A549 (cell line): ENCODE results near the gene UCN. TPM values are rescaled to one million over a fixed set of nuclear protein-coding genes. Genes with fewer than 3 reads are reported as not detected.
A peak's percentile ranks its signal among the peaks of the same experiment; 100 is the strongest.
"Not testable (repeated sequence)": the region's sequence is repeated elsewhere in the genome, so short reads cannot be mapped to it uniquely, and the experiment has no call there.

Experiments used
- ATAC-seq, 2 experiments: fragments of 200-7000 bp in 1 of 2; fragments of >200 bp in 1 of 2; cut with Nextera tagmentation in 1 of 2; cut with Tn5 transposase in 1 of 2; 3 replicates each; pipeline versions ENCODE4 v1.8.0 to v1.9.1; 2018 to 2020; ENCODE audit warnings: mild to moderate bottlenecking in 1 of 2, moderate library complexity in 1 of 2
- CTCF ChIA-PET: fragments of 300-600 bp; sonication (Branson Sonifier 250); formaldehyde crosslinking; extraction: SDS; loops from one replicate; lab custom pipeline; 2021; ENCODE audit warnings: antibody characterized with exemption, inconsistent platforms; lab: Yijun Ruan, JAX
- POLR2A ChIA-PET: fragments of 350-600 bp; formaldehyde crosslinking; extraction: SDS; loops from one replicate; lab custom pipeline; 2021; ENCODE audit warnings: antibody characterized with exemption, inconsistent platforms; lab: Yijun Ruan, JAX
- DNase-seq, 2 experiments: peaks; one replicate each; pipeline versions ENCODE4 v3.0.0 to v3.0.0-alpha.2; 2011 to 2016; ENCODE audit warnings: low read depth in 1 of 2, low spot score in 1 of 2
- FAIRE-seq: peaks from 2 replicates; lab custom pipeline; 2011; peaks lifted over from hg19 to GRCh38; lab: Jason Lieb, UNC
- H3K27ac ChIP-seq, 2 experiments: fragments of >200 bp; sonication (Bioruptor Twin); formaldehyde crosslinking; 3 replicates each; pipeline ENCODE4 v1.5.1; 2016 to 2017
- H3K4me1 ChIP-seq: fragments of >200 bp; sonication (Bioruptor Twin); formaldehyde crosslinking; 3 replicates; pipeline ENCODE4 v1.6.1; 2016
- H3K4me2 ChIP-seq: fragments of >200 bp; sonication (Bioruptor Twin); formaldehyde crosslinking; 3 replicates; pipeline ENCODE4 v1.6.1; 2016
- H3K4me3 ChIP-seq: fragments of >200 bp; sonication (Bioruptor Twin); formaldehyde crosslinking; 3 replicates; pipeline ENCODE4 v1.5.1; 2016
- H3K9me3 ChIP-seq: fragments of >200 bp; sonication (Bioruptor Twin); formaldehyde crosslinking; 3 replicates; pipeline ENCODE4 v1.6.1; 2016
- CBX2 ChIP-seq: fragments of 200-600 bp; sonication (generic); IDR thresholded peaks from 2 replicates; pipeline ENCODE4 v1.6.1; 2016; ENCODE audit warnings: low read depth, mild to moderate bottlenecking, borderline replicate concordance
- CEBPB ChIP-seq, 2 experiments: fragments of >200 bp in 1 of 2; sonication (Bioruptor Twin) in 1 of 2; formaldehyde crosslinking in 1 of 2; IDR thresholded peaks; 2 replicates each; pipeline ENCODE4 v1.6.1; 2012 to 2016
- EHF ChIP-seq: fragments of 250-450 bp; sonication (Bioruptor Pico); IDR thresholded peaks from 2 replicates; pipeline ENCODE4 v1.5.0; 2020; ENCODE audit warnings: mild to moderate bottlenecking
- EP300 ChIP-seq, 2 experiments: fragments of >200 bp; sonication (Bioruptor Twin); formaldehyde crosslinking; IDR thresholded peaks; 2 replicates in 1 of 2; 3 replicates in 1 of 2; pipeline ENCODE4 v1.6.1; 2016 to 2017
- ESRRA ChIP-seq: fragments of 150-350 bp; IDR thresholded peaks from 2 replicates; pipeline ENCODE4 v1.6.1; 2014; ENCODE audit warnings: mild to moderate bottlenecking, low read length, borderline replicate concordance
- FOXS1 ChIP-seq: fragments of 250-450 bp; sonication (Bioruptor Pico); IDR thresholded peaks from 2 replicates; pipeline ENCODE4 v1.5.0; 2020; ENCODE audit warnings: mild to moderate bottlenecking, moderate library complexity
- GATA3 ChIP-seq: IDR thresholded peaks from 2 replicates; pipeline ENCODE4 v1.6.1; 2012; ENCODE audit warnings: borderline replicate concordance
- HOXA7 ChIP-seq: fragments of 250-450 bp; sonication (Bioruptor Pico); IDR thresholded peaks from 2 replicates; pipeline ENCODE4 v1.5.0; 2020; ENCODE audit warnings: mild to moderate bottlenecking, moderate library complexity
- HOXB5 ChIP-seq: fragments of 250-450 bp; sonication (Bioruptor Pico); IDR thresholded peaks from 2 replicates; pipeline ENCODE4 v1.5.0; 2020; ENCODE audit warnings: mild to moderate bottlenecking, moderate library complexity
- JUN ChIP-seq, 2 experiments: fragments of >200 bp; sonication (Bioruptor Twin); formaldehyde crosslinking; IDR thresholded peaks; 2 replicates in 1 of 2; 3 replicates in 1 of 2; pipeline ENCODE4 v1.6.1; 2016 to 2017
- MAFK ChIP-seq: fragments of 450-650 bp; IDR thresholded peaks from 2 replicates; pipeline ENCODE4 v1.6.1; 2014; ENCODE audit not compliant: partially characterized antibody
- NPAS2 ChIP-seq: fragments of 250-450 bp; sonication (Bioruptor Pico); IDR thresholded peaks from 2 replicates; pipeline ENCODE4 v1.8.0; 2022; ENCODE audit warnings: mild to moderate bottlenecking, moderate library complexity, borderline replicate concordance
- RAD21 ChIP-seq, 2 experiments: fragments of >200 bp in 1 of 2; sonication (Bioruptor Twin) in 1 of 2; formaldehyde crosslinking in 1 of 2; IDR thresholded peaks in 1 of 2; conservative IDR thresholded peaks in 1 of 2; 2 replicates in 1 of 2; 3 replicates in 1 of 2; pipeline ENCODE4 v1.6.1; 2012 to 2018; ENCODE audit warnings: inconsistent platforms in 1 of 2
- RARB ChIP-seq: fragments of 250-450 bp; sonication (Bioruptor Pico); IDR thresholded peaks from 2 replicates; pipeline ENCODE4 v1.8.0; 2021; ENCODE audit warnings: mild to moderate bottlenecking, moderate library complexity
- RFX5 ChIP-seq: fragments of 450-650 bp; IDR thresholded peaks from 2 replicates; pipeline ENCODE4 v1.7.1; 2014; ENCODE audit warnings: antibody characterized with exemption, mild to moderate bottlenecking, moderate library complexity
- RNF2 ChIP-seq: fragments of 200-600 bp; sonication (generic); IDR thresholded peaks from 2 replicates; pipeline ENCODE4 v1.6.1; 2016; ENCODE audit warnings: low read depth, mild to moderate bottlenecking, antibody characterized with exemption, moderate library complexity, borderline replicate concordance
- SMC3 ChIP-seq: fragments of >200 bp; sonication (Bioruptor Twin); formaldehyde crosslinking; IDR thresholded peaks from 3 replicates; pipeline ENCODE4 v1.6.1; 2018; ENCODE audit warnings: inconsistent platforms
- TFCP2L1 ChIP-seq: fragments of 250-450 bp; sonication (Bioruptor Pico); IDR thresholded peaks from 2 replicates; pipeline ENCODE4 v1.5.0; 2021; ENCODE audit warnings: mild to moderate bottlenecking
- ZC3H11A ChIP-seq: fragments of 450-650 bp; IDR thresholded peaks from 2 replicates; pipeline ENCODE4 v1.6.1; 2014; ENCODE audit warnings: antibody characterized with exemption, mild to moderate bottlenecking
- ZFP36 ChIP-seq: fragments of 450-650 bp; IDR thresholded peaks from 2 replicates; pipeline ENCODE4 v1.6.1; 2014; ENCODE audit warnings: borderline replicate concordance; ENCODE audit not compliant: partially characterized antibody
- WGBS: methylation state at CpG from one replicate; pipeline ENCODE4 v1.1.6; 2017; ENCODE audit errors: missing lambda C conversion rate; 5-methylcytosine and 5-hydroxymethylcytosine counted together
- polyA plus RNA-seq, 4 experiments: library from polyadenylated mRNA; depleted of rRNA in 3 of 4; stranded (reverse); fragments of >200 nt; fragmentation: RNase III in 1 of 4; extraction: RNeasy Plus Mini Kit Qiagen cat#74134 plus additional on column Dnase treatment in 1 of 4; gene quantifications; 2 replicates in 3 of 4; 3 replicates in 1 of 4; pipeline ENCODE4 v1.2.3, GENCODE V29; 2011 to 2017
- TF ChIP-seq, protein P1 (sequence below): fragments of >200 bp; sonication (Bioruptor Twin); formaldehyde crosslinking; IDR thresholded peaks from 3 replicates; pipeline ENCODE4 v1.6.1; 2016
- TF ChIP-seq, protein P2 (sequence below): fragments of >200 bp; sonication (Bioruptor Twin); formaldehyde crosslinking; IDR thresholded peaks from 3 replicates; pipeline ENCODE4 v1.5.1; 2016

UCN gene
- polyA plus RNA-seq, 2 of the 4 experiments (the other 2 are of a cell fraction): 0.76 to 1.0 TPM

DNA sequence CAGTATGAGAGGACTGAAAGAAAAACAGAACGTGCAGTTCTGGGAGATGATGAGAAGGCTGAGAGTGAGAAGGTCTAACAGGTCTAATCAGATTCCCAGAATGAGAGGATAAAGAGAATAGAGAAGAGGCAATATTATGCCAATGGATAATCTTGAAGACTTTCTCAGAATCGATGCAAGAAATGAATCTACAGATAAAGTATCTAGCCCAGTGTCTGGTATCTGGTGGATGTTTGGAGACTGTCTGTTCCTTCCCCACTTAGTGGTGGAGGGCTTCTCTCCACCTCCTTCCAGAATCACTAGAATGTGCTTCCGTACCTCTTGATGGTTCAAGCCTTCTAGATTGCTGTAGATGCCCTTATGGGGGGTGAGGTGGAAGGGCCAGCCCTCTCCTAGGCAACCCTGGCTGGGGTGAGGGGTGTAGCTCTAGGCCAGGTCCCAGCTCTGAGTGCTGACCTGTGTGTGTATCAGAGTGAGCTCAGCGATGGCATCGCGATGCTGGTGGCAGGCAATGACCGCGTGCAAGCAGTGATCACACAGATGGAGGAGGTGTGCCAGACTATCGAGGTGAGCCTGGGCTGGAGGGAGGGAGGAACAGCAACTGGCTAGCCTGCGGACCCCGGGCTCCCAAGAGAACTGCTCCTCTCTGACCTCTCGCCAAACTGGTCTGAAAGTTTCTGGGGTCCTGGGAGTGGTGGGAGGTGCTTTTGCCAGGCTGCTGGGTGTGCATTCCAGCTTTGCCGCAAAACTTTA lies 3.6 kb downstream of the UCN start:
- FAIRE-seq: no peak
- Histone ChIP-seq H3K9me3 (no peaks in the 10 kb centered on the region), H3K27ac (no peak overlapping the region), H3K4me3 (no peak overlapping the region), H3K4me2 (no peak overlapping the region), H3K4me1 (0 out of 3 replicates have a peak, but pooled peaks cover 3% of the 10 kb centered on the region)
- ATAC-seq: peak in 1 of 2 experiments; percentile 21; a peak in 2 of 6 replicates
- CTCF ChIA-PET: interaction anchor here (1.4 to 20.5 kb wide), 17 partner anchors 12 to 343 kb away, joined by 3 to 394 read pairs (median 13); partner anchors contain the start of genes DNAJC5G, KHK, MPV17 and SLC30A3
- no peak; a peak in 1 of 5 replicates for TF ChIP-seq JUN (IDR thresholded peaks at IDR 0.05)
- TF ChIP-seq GATA3: no peak
- no peak for TF ChIP-seq MAFK
- no peak for TF ChIP-seq ZC3H11A
- no peak for TF ChIP-seq FOXS1
- TF ChIP-seq RARB (CRISPR knock-in tag): no peak
- TF ChIP-seq EHF: no peak
- TF ChIP-seq, protein P1, sequence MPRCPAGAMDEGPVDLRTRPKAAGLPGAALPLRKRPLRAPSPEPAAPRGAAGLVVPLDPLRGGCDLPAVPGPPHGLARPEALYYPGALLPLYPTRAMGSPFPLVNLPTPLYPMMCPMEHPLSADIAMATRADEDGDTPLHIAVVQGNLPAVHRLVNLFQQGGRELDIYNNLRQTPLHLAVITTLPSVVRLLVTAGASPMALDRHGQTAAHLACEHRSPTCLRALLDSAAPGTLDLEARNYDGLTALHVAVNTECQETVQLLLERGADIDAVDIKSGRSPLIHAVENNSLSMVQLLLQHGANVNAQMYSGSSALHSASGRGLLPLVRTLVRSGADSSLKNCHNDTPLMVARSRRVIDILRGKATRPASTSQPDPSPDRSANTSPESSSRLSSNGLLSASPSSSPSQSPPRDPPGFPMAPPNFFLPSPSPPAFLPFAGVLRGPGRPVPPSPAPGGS: no peak
- TF ChIP-seq, protein P2, sequence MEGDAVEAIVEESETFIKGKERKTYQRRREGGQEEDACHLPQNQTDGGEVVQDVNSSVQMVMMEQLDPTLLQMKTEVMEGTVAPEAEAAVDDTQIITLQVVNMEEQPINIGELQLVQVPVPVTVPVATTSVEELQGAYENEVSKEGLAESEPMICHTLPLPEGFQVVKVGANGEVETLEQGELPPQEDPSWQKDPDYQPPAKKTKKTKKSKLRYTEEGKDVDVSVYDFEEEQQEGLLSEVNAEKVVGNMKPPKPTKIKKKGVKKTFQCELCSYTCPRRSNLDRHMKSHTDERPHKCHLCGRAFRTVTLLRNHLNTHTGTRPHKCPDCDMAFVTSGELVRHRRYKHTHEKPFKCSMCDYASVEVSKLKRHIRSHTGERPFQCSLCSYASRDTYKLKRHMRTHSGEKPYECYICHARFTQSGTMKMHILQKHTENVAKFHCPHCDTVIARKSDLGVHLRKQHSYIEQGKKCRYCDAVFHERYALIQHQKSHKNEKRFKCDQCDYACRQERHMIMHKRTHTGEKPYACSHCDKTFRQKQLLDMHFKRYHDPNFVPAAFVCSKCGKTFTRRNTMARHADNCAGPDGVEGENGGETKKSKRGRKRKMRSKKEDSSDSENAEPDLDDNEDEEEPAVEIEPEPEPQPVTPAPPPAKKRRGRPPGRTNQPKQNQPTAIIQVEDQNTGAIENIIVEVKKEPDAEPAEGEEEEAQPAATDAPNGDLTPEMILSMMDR: no peak
- TF ChIP-seq RAD21 (conservative IDR thresholded peaks at IDR 0.05 in 1 of 2, IDR thresholded peaks at IDR 0.05 in 1 of 2): no peak
- no peak for TF ChIP-seq TFCP2L1 (CRISPR knock-in tag)
- TF ChIP-seq NPAS2 (CRISPR knock-in tag): no peak
- no peak for TF ChIP-seq CEBPB (IDR thresholded peaks at IDR 0.05)
- TF ChIP-seq ZFP36: no peak
- POLR2A ChIA-PET: no interaction called here
- WGBS: 67% methylated on average over 13 of the region's 13 CpGs
- no peak for DNase-seq

- peak overlapping the region; percentile 60 to 83 for H3K27ac ChIP-seq
- peak overlapping the region; percentile 37 for H3K4me3 ChIP-seq
- peak overlapping the region; percentile 68 for H3K4me2 ChIP-seq
- FAIRE-seq (peak; percentile 54), DNase-seq (peak; percentile 80 to 86), ATAC-seq (peak; percentile 47 to 85; a peak in 4 of 6 replicates)
- WGBS: 11% methylated on average over 25 of the region's 25 CpGs
- ChIA-PET CTCF (interaction anchor here (0.6 to 20.5 kb wide), 62 partner anchors 12 to 457 kb away, joined by 3 to 394 read pairs (median 4); partner anchors contain the start of genes ABHD1, AGBL5, DNAJC5G and EIF2B4), POLR2A (interaction anchor here (0.7 to 1.7 kb wide), 8 partner anchors 10 to 457 kb away, joined by 3 to 8 read pairs (median 4); partner anchors contain the start of genes ATRAID and SLC5A6)
- peak in 1 of 2 experiments; percentile 30; a peak in 1 of 5 replicates for TF ChIP-seq JUN (IDR thresholded peaks at IDR 0.05)
- TF ChIP-seq EP300 (IDR thresholded peaks at IDR 0.05): no peak
- peak in 1 of 2 experiments; percentile 37; a peak in 1 of 4 replicates for TF ChIP-seq CEBPB (IDR thresholded peaks at IDR 0.05)
- TF ChIP-seq RAD21 (conservative IDR thresholded peaks at IDR 0.05 in 1 of 2, IDR thresholded peaks at IDR 0.05 in 1 of 2): peak; percentile 92
- no peak for TF ChIP-seq ESRRA
- TF ChIP-seq RNF2: no peak
- TF ChIP-seq HOXB5: no peak
- TF ChIP-seq, protein P2: peak; percentile 97
- no peak for TF ChIP-seq CBX2
- TF ChIP-seq HOXA7 (CRISPR knock-in tag): no peak
- no peak for TF ChIP-seq RFX5
- TF ChIP-seq SMC3: peak; percentile 96
- H3K9me3 ChIP-seq: no peaks in the 10 kb centered on the region
- H3K4me1 ChIP-seq: 0 out of 3 replicates have a peak, but pooled peaks cover 3% of the 10 kb centered on the region
These were observed 4.9 kb downstream of the UCN start for GRCh38 chr2:27303093-27304025.

- not testable (repeated sequence) for H3K4me3 ChIP-seq, ATAC-seq, H3K27ac ChIP-seq, DNase-seq, H3K4me2 ChIP-seq, H3K9me3 ChIP-seq, FAIRE-seq, H3K4me1 ChIP-seq
- 70% methylated on average over 4 of the region's 4 CpGs for WGBS
- CTCF ChIA-PET: interaction anchor here (7.6 to 20.5 kb wide), 5 partner anchors 9 to 202 kb away, joined by 124 to 394 read pairs (median 171); partner anchors contain the start of genes DNAJC5G, MPV17, SLC30A3 and TRIM54
- POLR2A ChIA-PET: interaction anchor here (0.6 kb wide), 1 partner anchor 78 kb away, joined by 3 read pairs; no protein-coding TSS in a partner anchor
These were observed 7.6 kb downstream of the UCN start for GRCh38 chr2:27300606-27301005.
